Activated T-cell treated with anti-CD3 and anti-CD28 coated beads, Interleukin-2, amount 50 U/mL, for 4 hours (primary cell): ENCODE results near the gene PGLYRP2. TPM values are rescaled to one million over a fixed set of nuclear protein-coding genes. Genes with fewer than 3 reads are reported as not detected.
A peak's percentile ranks its signal among the peaks of the same experiment; 100 is the strongest.

Experiments used
- ATAC-seq, 2 donors: fragments of 200-7000 bp; cut with Tn5 transposase; one replicate each; pipeline ENCODE4 v1.10.0; 2021
- DNase-seq: peaks from one replicate; pipeline ENCODE4 v3.0.0-alpha.2; 2020
- H3K27me3 Mint-ChIP-seq: one replicate; pipeline ENCODE4 v1.8.0; 2021; ENCODE audit warnings: low read depth, mixed read lengths
- H3K36me3 Mint-ChIP-seq: one replicate; pipeline ENCODE4 v1.8.0; 2022; ENCODE audit warnings: mixed read lengths; ENCODE audit not compliant: insufficient read depth
- H3K4me1 Mint-ChIP-seq: one replicate; pipeline ENCODE4 v1.8.0; 2021; ENCODE audit warnings: low read depth, mixed read lengths
- H3K4me3 Mint-ChIP-seq: one replicate; pipeline ENCODE4 v1.8.0; 2021; ENCODE audit warnings: mild to moderate bottlenecking, moderate library complexity, mixed read lengths
- H3K9me3 Mint-ChIP-seq: one replicate; pipeline ENCODE4 v1.8.0; 2021; ENCODE audit warnings: mixed read lengths
- total RNA-seq, 3 donors: library from RNA; stranded (reverse); gene quantifications; one replicate each; pipeline ENCODE4 v1.2.1, GENCODE V29; 2021

Gene PGLYRP2
- total RNA-seq, 3 donors from 2014 or later: 0.08 TPM; not detected in 2

DNA sequence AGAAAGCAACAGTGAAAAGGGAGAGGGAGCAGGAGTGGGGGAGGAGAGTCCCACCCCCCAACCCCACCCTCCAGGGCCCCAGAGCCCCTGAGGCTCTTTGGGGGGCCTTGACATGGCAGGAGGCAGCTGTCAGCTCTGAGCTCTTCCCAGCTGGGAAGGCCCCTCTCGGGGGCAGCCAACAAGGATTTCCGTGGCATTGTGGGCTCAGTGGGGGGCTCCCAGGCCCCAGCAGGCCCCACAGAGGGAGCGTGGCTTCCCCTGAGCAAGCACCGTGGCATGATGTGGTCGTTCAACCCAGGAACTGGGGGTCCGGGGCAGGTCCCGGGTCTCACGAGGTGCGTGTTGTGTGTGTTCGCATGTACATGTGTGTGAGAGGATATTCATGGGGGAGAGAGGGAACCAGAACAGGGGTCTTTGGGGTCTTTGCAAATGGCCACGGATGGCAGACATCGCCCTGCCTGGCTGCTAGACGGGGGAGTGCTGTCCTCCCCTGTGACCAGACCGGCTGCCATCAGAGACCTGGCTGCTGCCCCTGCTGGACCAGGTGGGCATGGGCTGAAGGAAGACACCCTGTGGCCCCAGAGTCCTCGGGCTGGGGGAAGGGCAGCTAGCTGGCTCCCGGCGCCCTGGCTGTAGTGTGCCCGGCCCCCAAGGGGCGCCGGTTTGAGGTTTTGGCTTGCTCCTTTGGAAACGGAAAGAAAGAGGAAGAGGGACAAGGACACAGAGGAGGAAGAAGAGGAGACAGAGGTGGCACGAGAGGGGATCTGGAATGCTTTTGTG, 56.8 kb downstream of the PGLYRP2 start:
- DNase-seq: no peak
- ATAC-seq: no peak
- H3K9me3 Mint-ChIP-seq: no peaks in the 10 kb centered on the region
- H3K36me3 Mint-ChIP-seq: peaks cover 35% of the 10 kb centered on the region
- no peaks in the 10 kb centered on the region for H3K27me3 Mint-ChIP-seq
- H3K4me3 Mint-ChIP-seq: no peak overlapping the region
- H3K4me1 Mint-ChIP-seq: peaks cover 21% of the 10 kb centered on the region

DNA sequence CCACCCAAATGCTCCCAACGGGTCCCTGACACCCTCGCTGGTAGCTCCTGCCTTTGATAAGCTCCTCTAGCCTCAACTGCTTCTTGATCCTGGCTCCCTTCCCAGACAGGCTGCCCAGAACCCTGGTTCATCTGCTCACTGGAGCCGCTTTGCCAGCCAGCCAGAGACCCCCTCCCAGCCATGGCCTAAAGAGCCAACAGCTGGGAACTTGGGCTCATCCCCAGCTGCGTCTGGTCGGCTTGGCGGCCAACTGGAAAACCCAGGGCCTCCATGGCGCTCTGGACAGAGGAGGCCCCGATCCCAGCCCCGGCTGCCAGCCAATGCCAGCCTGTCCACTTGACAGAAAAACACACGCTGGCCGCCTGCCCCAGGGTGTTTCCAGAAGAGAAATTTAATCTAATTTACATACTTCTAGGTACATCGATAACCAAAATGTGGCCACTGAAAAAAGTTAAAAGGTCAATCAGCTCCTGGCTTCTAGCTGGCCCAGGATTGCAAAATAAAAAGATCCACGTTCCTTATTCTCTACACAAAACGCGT, 57.5 kb downstream of the PGLYRP2 start:
- no peak overlapping the region for H3K4me3 Mint-ChIP-seq
- no peaks in the 10 kb centered on the region for H3K27me3 Mint-ChIP-seq
- H3K9me3 Mint-ChIP-seq: no peaks in the 10 kb centered on the region
- ATAC-seq: no peak
- H3K36me3 Mint-ChIP-seq: peaks cover 28% of the 10 kb centered on the region
- DNase-seq: no peak
- H3K4me1 Mint-ChIP-seq: peaks cover 28% of the 10 kb centered on the region

- H3K4me3 Mint-ChIP-seq: no peak overlapping the region
- H3K4me1 Mint-ChIP-seq: peaks cover 32% of the 10 kb centered on the region
- no peaks in the 10 kb centered on the region for H3K27me3 Mint-ChIP-seq
- H3K36me3 Mint-ChIP-seq: peaks cover 27% of the 10 kb centered on the region
- H3K9me3 Mint-ChIP-seq: no peaks in the 10 kb centered on the region
- ATAC-seq: no peak
- no peak for DNase-seq
Measured at GRCh38 chr19:15421136-15421695, 58.1 kb downstream of the PGLYRP2 start.

DNA sequence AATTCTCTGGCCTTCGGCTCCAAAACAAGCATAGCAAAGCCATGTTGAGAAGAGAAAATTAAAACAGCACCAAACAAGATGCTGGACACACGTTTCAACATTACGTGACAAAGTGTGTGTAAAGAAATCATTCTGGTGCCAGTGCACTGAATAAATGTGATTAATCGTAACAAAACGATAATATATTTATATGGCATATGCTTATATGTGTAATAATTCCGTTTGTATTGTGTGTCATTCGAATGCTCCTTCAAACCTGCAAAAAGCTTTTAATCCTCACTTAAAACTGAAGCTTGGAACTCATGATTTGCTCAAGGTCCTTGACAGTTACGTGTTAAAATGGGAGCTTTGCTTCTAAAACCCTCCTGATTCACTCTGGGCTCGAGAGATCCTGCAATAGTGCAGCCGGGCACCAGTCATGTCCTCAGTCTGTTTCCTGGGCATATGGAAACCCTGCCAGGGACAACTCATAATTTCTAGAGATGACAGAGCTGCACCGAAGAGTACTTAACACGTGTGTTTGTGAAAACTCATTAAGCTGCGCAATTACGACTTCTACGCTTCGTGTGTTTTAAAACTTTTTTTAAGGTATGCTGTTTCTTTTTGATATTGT, 59.8 kb downstream of the PGLYRP2 start:
- H3K4me3 Mint-ChIP-seq: peak overlapping the region; percentile 94

More for the DNA sequence above, 59.8 kb downstream of the PGLYRP2 start:
- Mint-ChIP-seq H3K27me3 (no peaks in the 10 kb centered on the region), H3K4me1 (peaks cover 41% of the 10 kb centered on the region), H3K36me3 (peaks cover 27% of the 10 kb centered on the region), H3K9me3 (no peaks in the 10 kb centered on the region)
- DNase-seq (no peak), ATAC-seq (no peak)

Other genes starting within 250 kb of the PGLYRP2 start
- under 1 TPM in 1 of 3 donors, not detected in 2; 0.29 TPM for gene EPHX3, start 247.1 kb downstream of the PGLYRP2 start, total RNA-seq
- 100 to 1,000 TPM; 102 to 113 (median 112) TPM for gene BRD4, start 147.0 kb downstream of the PGLYRP2 start, total RNA-seq
- 10 to 100 TPM; 83.0 to 88.8 (median 88.0) TPM for gene AKAP8, start 99.7 kb downstream of the PGLYRP2 start, total RNA-seq
- gene AKAP8L, start 60.5 kb downstream of the PGLYRP2 start, total RNA-seq: 10 to 100 TPM; 65.3 to 67.6 (median 65.5) TPM
- gene WIZ, start 29.5 kb downstream of the PGLYRP2 start, total RNA-seq: 10 to 100 TPM; 50.5 to 54.4 (median 53.8) TPM
- 100 to 1,000 TPM in 2 of 3 donors, 10 to 100 TPM in 1; 91.0 to 112 (median 106) TPM for gene RASAL3, start 15.0 kb downstream of the PGLYRP2 start, total RNA-seq
- under 1 TPM; 0.57 to 0.82 (median 0.78) TPM for gene CYP4F22, start 29.0 kb upstream of the PGLYRP2 start, total RNA-seq
- not detected for gene CYP4F8, start 135.7 kb upstream of the PGLYRP2 start, total RNA-seq
- gene CYP4F3, start 161.4 kb upstream of the PGLYRP2 start, total RNA-seq: under 1 TPM in 2 of 3 donors, not detected in 1; 0.08 to 0.18 TPM
- gene CYP4F12, start 193.6 kb upstream of the PGLYRP2 start, total RNA-seq: not detected
- not detected for gene OR10H2, start 248.5 kb upstream of the PGLYRP2 start, total RNA-seq